ENCODE measurements around the gene CMTR1.
"Not testable (repeated sequence)": the region's sequence is repeated elsewhere in the genome, so short reads cannot be mapped to it uniquely, and the experiment has no call there.

CMTR1 gene

GRCh38 chr6:37492991-37493660 lies 60.1 kb downstream of the CMTR1 start:
- no peak overlapping the region for H3K27ac ChIP-seq
- TF ChIP-seq, protein P1, sequence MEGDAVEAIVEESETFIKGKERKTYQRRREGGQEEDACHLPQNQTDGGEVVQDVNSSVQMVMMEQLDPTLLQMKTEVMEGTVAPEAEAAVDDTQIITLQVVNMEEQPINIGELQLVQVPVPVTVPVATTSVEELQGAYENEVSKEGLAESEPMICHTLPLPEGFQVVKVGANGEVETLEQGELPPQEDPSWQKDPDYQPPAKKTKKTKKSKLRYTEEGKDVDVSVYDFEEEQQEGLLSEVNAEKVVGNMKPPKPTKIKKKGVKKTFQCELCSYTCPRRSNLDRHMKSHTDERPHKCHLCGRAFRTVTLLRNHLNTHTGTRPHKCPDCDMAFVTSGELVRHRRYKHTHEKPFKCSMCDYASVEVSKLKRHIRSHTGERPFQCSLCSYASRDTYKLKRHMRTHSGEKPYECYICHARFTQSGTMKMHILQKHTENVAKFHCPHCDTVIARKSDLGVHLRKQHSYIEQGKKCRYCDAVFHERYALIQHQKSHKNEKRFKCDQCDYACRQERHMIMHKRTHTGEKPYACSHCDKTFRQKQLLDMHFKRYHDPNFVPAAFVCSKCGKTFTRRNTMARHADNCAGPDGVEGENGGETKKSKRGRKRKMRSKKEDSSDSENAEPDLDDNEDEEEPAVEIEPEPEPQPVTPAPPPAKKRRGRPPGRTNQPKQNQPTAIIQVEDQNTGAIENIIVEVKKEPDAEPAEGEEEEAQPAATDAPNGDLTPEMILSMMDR (conservative IDR thresholded peaks at IDR 0.05): no peak
- no peak for TF ChIP-seq ZFX (IDR thresholded peaks at IDR 0.05)

DNA sequence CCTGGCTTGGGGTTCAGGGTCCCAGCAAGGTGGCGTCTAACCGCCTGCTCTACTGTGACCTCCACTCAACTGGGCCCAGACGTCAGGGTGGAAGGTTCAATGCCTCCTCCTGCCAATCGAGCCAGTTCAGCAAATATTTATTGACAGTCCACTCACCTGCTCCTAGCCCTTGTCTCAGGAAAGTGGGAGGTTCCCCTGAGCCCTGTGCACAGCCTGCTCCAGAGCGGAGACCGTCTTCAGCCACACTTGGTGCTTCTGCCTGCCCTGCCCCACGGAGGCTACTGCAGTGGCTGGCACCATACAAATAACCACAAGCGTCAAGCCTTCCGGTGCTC lies 60.6 kb downstream of the CMTR1 start:
- no peak for TF ChIP-seq ZFX (IDR thresholded peaks at IDR 0.05)
- TF ChIP-seq, protein P1 (conservative IDR thresholded peaks at IDR 0.05): no peak
- H3K27ac ChIP-seq: no peak overlapping the region

DNA sequence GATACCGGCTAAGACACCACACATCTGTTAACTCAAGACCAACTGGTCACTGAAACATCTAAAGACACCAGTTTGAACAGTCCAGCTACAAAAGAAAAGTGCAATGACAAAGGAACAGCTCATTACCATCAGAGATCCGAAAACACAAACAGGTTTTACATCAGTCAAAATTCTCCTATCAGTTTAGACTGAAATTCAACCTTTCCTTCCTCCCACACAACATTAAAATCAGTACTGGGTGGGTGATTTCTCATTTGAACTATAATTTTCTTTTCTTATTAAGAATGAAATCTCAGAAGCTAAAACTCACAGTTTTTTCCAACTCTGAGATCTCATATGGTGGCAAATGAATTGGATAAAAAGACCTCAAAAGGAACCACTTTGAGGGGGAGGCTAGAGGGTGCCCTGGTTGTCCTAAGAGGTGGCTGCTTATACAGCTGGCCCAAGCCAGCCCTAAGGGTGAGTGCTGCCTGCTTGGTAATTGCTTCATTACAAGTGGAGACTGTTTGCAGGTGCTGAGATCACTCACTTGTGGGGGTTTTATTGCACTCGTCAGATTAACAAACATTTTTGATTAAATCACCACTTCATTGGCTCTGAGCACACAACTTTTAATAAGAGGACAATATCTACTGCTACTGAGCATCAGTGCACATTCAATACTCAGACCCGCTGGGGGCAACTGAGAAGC lies 62.4 kb downstream of the CMTR1 start:
- TF ChIP-seq, protein P1 (conservative IDR thresholded peaks at IDR 0.05): no peak
- no peak for TF ChIP-seq ZFX (IDR thresholded peaks at IDR 0.05)
- H3K27ac ChIP-seq: no peak overlapping the region

DNA sequence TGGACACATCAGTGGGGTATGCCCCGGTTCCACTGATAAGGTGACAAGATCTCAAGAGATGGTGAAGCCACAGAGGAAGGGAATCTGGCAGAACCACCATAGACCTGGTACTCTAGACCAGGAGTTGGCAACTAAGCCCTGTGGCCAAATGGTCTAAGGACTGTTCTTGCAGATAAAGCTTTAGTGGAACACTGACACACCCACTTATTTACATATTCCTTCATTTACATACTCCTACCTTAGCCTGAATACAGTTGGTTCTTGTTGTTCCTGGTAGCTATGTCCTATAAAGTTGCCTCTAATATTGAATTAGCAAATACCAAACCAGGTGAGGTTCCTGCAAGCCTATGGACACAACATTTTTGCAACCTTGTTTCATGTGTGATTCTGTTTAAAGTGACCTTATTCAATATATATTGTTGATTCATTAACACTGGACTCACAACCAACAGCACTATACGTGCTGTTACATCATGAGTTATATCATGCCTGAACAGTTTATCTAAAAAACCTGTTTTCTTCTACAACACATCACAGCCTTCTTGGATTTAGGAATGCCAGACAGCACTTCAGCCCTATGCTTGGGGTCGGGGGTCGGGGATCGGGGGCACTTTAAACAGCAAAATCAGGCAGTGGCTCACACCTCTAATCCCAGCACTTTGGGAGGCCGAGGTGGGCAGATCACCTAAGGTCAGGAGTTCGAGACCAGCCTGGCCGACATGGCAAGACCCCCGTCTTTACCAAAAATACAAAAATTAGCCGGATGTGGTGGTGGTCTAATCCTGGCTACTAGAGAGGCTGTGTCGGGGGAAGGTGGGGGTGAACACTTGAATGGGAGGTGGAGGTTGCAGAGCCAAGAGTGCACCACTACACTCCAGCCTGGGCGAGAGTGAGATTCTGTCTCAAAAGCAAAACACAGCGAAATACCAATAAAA lies 64.2 kb downstream of the CMTR1 start:
- H3K27ac ChIP-seq: no peak overlapping the region
- TF ChIP-seq, protein P1 (conservative IDR thresholded peaks at IDR 0.05): no peak
- no peak for TF ChIP-seq ZFX (IDR thresholded peaks at IDR 0.05)

GRCh38 chr6:37499433-37500293 lies 66.6 kb downstream of the CMTR1 start, which contains the start of gene CCDC167:
TSS of gene CCDC167 (minus strand) at chr6:37499893. CDS start at chr6:37499863, 30 bp downstream.
- H3K27ac ChIP-seq: peak within 1 kb of the TSS; percentile 81
- no peak for TF ChIP-seq ZFX (IDR thresholded peaks at IDR 0.05)
- TF ChIP-seq, protein P1 (conservative IDR thresholded peaks at IDR 0.05): no peak

- no peak for TF ChIP-seq ZFX (IDR thresholded peaks at IDR 0.05)
- TF ChIP-seq, protein P1 (conservative IDR thresholded peaks at IDR 0.05): no peak
- H3K27ac ChIP-seq: peak overlapping the region; percentile 81
Observed at GRCh38 chr6:37500294-37500608, 67.2 kb downstream of the CMTR1 start.

DNA sequence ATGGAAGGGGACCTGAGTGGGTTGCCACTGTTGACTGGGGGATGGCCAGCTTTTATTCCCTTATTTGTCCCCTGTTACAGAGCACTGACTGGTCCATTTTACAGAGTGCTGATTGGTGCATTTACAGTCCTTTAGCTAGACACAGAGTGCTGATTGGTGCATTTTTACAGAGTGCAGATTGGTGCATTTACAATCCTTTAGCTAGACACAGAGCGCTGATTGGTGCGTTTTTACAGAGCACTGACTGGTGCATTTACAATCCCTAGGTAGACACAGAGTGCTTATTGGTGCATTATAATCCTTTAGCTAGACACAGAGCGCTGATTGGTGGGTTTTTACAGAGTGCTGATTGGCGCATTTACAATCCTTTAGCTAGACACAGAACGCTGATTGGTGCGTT lies 67.9 kb downstream of the CMTR1 start:
- not testable (repeated sequence) for H3K27ac ChIP-seq
